ENCODE measurements around the gene POFUT2. TPM values are rescaled to one million over a fixed set of nuclear protein-coding genes. Genes with fewer than 3 reads are reported as not detected.

POFUT2 gene
- total RNA-seq, 2 experiments from 2014 or later = 56.6 to 57.2 TPM

GRCh38 chr21:45334134-45334533 lies 46.4 kb upstream of the POFUT2 start:
- no peak overlapping the region for H3K4me3 ChIP-seq (ENCODE audit: low read length)
- ChIA-PET POLR2A (no interaction called here), CTCF (no interaction called here)
- Mint-ChIP-seq H3K4me3 (no peak overlapping the region), H3K36me3 (ENCODE audit: low read depth) (no peaks in the 10 kb centered on the region), H3K4me1 (ENCODE audit: low read depth) (no peaks in the 10 kb centered on the region), H3K9me3 (no peaks in the 10 kb centered on the region), H3K27me3 (no peaks in the 10 kb centered on the region), H3K27ac (no peak overlapping the region)
- peaks cover 0 to 6% of the 10 kb centered on the region in 2 experiments for H3K9me3 ChIP-seq (ENCODE audit: control insufficient read depth in 1 of 2, insufficient read depth in 1 of 2, low read length in 2 of 2)
- intact Hi-C loops (cut with DNase I, micrococcal nuclease) = no loop called here
- DNase-seq (no peak), ATAC-seq (ENCODE audit: poor library complexity) (no peak)
- peaks cover 0 to 4% of the 10 kb centered on the region in 2 experiments for H3K27me3 ChIP-seq (ENCODE audit: control insufficient read depth in 1 of 2, insufficient read depth in 2 of 2, low read length in 2 of 2)
- H3K27ac ChIP-seq (ENCODE audit: low read depth in 1 of 2, low read length in 2 of 2) = no peak overlapping the region
- H3K36me3 ChIP-seq (ENCODE audit: insufficient read depth, low read length) = no peaks in the 10 kb centered on the region
- no peak for TF ChIP-seq CTCF (IDR thresholded peaks at IDR 0.05)
- H3K4me1 ChIP-seq (ENCODE audit: insufficient read depth, low read length) = no peaks in the 10 kb centered on the region

GRCh38 chr21:45333583-45334121 lies 46.0 kb upstream of the POFUT2 start:
- CTCF ChIA-PET = no interaction called here
- Mint-ChIP-seq H3K27me3 (no peaks in the 10 kb centered on the region), H3K4me1 (ENCODE audit: low read depth) (no peaks in the 10 kb centered on the region), H3K36me3 (ENCODE audit: low read depth) (no peaks in the 10 kb centered on the region), H3K9me3 (no peaks in the 10 kb centered on the region), H3K27ac (no peak overlapping the region), H3K4me3 (no peak overlapping the region)
- Histone ChIP-seq H3K27ac (ENCODE audit: low read depth in 1 of 2, low read length in 2 of 2) (no peak overlapping the region), H3K9me3 (ENCODE audit: control insufficient read depth in 1 of 2, insufficient read depth in 1 of 2, low read length in 2 of 2) (peaks cover 0 to 6% of the 10 kb centered on the region in 2 experiments), H3K36me3 (ENCODE audit: insufficient read depth, low read length) (no peaks in the 10 kb centered on the region), H3K27me3 (ENCODE audit: control insufficient read depth in 1 of 2, insufficient read depth in 2 of 2, low read length in 2 of 2) (peaks cover 0 to 4% of the 10 kb centered on the region in 2 experiments), H3K4me1 (ENCODE audit: insufficient read depth, low read length) (no peaks in the 10 kb centered on the region), H3K4me3 (ENCODE audit: low read length) (no peak overlapping the region)
- TF ChIP-seq CTCF (IDR thresholded peaks at IDR 0.05) = no peak
- no peak for DNase-seq
- POLR2A ChIA-PET = no interaction called here
- intact Hi-C loops (cut with DNase I, micrococcal nuclease) = no loop called here
- no peak for ATAC-seq (ENCODE audit: poor library complexity)

- no peak for TF ChIP-seq CTCF (IDR thresholded peaks at IDR 0.05)
- Mint-ChIP-seq H3K4me1 (ENCODE audit: low read depth) (no peaks in the 10 kb centered on the region), H3K9me3 (no peaks in the 10 kb centered on the region), H3K27me3 (no peaks in the 10 kb centered on the region), H3K27ac (no peak overlapping the region), H3K4me3 (no peak overlapping the region), H3K36me3 (ENCODE audit: low read depth) (no peaks in the 10 kb centered on the region)
- ATAC-seq (ENCODE audit: poor library complexity) (no peak), DNase-seq (no peak)
- ChIA-PET CTCF (no interaction called here), POLR2A (no interaction called here)
- peaks cover 0 to 4% of the 10 kb centered on the region in 2 experiments for H3K27me3 ChIP-seq (ENCODE audit: control insufficient read depth in 1 of 2, insufficient read depth in 2 of 2, low read length in 2 of 2)
- no peak overlapping the region for H3K27ac ChIP-seq (ENCODE audit: low read depth in 1 of 2, low read length in 2 of 2)
- H3K4me1 ChIP-seq (ENCODE audit: insufficient read depth, low read length) = no peaks in the 10 kb centered on the region
- no peak overlapping the region for H3K4me3 ChIP-seq (ENCODE audit: low read length)
- no peaks in the 10 kb centered on the region for H3K36me3 ChIP-seq (ENCODE audit: insufficient read depth, low read length)
- H3K9me3 ChIP-seq (ENCODE audit: control insufficient read depth in 1 of 2, insufficient read depth in 1 of 2, low read length in 2 of 2) = peaks cover 0 to 6% of the 10 kb centered on the region in 2 experiments
- intact Hi-C loops (cut with DNase I, micrococcal nuclease) = no loop called here
These were observed 45.4 kb upstream of the POFUT2 start for GRCh38 chr21:45332981-45333582.
